ENCODE data around the gene COL1A2. TPM values are rescaled to one million over a fixed set of nuclear protein-coding genes. Genes with fewer than 3 reads are reported as not detected.

The COL1A2 gene
- total RNA-seq, 4 donors from 2014 or later: 109 to 374 (median 242) TPM

GRCh38 chr7:94417901-94418300 is 23.2 kb downstream of the COL1A2 start:
- TF ChIP-seq CTCF (IDR thresholded peaks at IDR 0.05; ENCODE audit: low read depth): no peak

GRCh38 chr7:94418851-94419250 is 24.2 kb downstream of the COL1A2 start:
- TF ChIP-seq CTCF (IDR thresholded peaks at IDR 0.05; ENCODE audit: low read depth): no peak

- TF ChIP-seq CTCF (IDR thresholded peaks at IDR 0.05; ENCODE audit: low read depth): no peak
These were observed 25.6 kb downstream of the COL1A2 start for GRCh38 chr7:94420328-94420727.

GRCh38 chr7:94421681-94422080 is 27.0 kb downstream of the COL1A2 start:
- TF ChIP-seq CTCF (IDR thresholded peaks at IDR 0.05; ENCODE audit: low read depth): no peak

- no peak for TF ChIP-seq CTCF (IDR thresholded peaks at IDR 0.05; ENCODE audit: low read depth)
These were observed 27.4 kb downstream of the COL1A2 start for GRCh38 chr7:94422136-94422535.

- no peak for TF ChIP-seq CTCF (IDR thresholded peaks at IDR 0.05; ENCODE audit: low read depth)
These were observed 28.2 kb downstream of the COL1A2 start for GRCh38 chr7:94422827-94423460.

GRCh38 chr7:94423863-94424735 is 29.4 kb downstream of the COL1A2 start:
- no peak for TF ChIP-seq CTCF (IDR thresholded peaks at IDR 0.05; ENCODE audit: low read depth)

Data from subcutaneous adipose tissue (tissue), 4 donors.